Neural cell (in vitro differentiated cells): ENCODE measurements around the gene PIEZO1. TPM values are rescaled to one million over a fixed set of nuclear protein-coding genes. Genes with fewer than 3 reads are reported as not detected.

Source experiments
- H2AFZ ChIP-seq: fragments of 200-600, 300-800 bp; sonication (generic), shearing (Covaris generic); 2 replicates; pipeline ENCODE4 v1.6.0; 2014; ENCODE audit warnings: low read depth, mild to moderate bottlenecking, antibody characterized with exemption, low read length, moderate library complexity
- H3F3A ChIP-seq: fragments of 200-600 bp; shearing (Covaris generic); 2 replicates; pipeline ENCODE4 v1.6.1; 2016; ENCODE audit warnings: mild to moderate bottlenecking, moderate library complexity, mixed read lengths, antibody characterized with exemption, low read length; ENCODE audit not compliant: insufficient read depth, poor library complexity, severe bottlenecking
- H3K27ac ChIP-seq: fragments of 200-600, 300-800 bp; sonication (generic), shearing (Covaris generic); 2 replicates; pipeline ENCODE4 v1.5.1; 2014; ENCODE audit warnings: mild to moderate bottlenecking, low read length, moderate library complexity
- H3K27me3 ChIP-seq: fragments of 300-800, 200-600 bp; sonication (generic), shearing (Covaris generic); 2 replicates; pipeline ENCODE4 v1.6.0; 2014; ENCODE audit warnings: mild to moderate bottlenecking, low read depth, low read length, moderate library complexity; ENCODE audit not compliant: insufficient read depth
- H3K36me3 ChIP-seq: fragments of 300-800, 200-600 bp; sonication (generic), shearing (Covaris generic); 2 replicates; pipeline ENCODE4 v1.5.1; 2014; ENCODE audit warnings: mild to moderate bottlenecking, antibody characterized with exemption, low read length, moderate library complexity; ENCODE audit not compliant: insufficient read depth
- H3K4me2 ChIP-seq: fragments of 300-800, 200-600 bp; sonication (generic), shearing (Covaris generic); 2 replicates; pipeline ENCODE4 v1.6.0; 2014; ENCODE audit warnings: mild to moderate bottlenecking, low read length
- H3K4me3 ChIP-seq: fragments of 300-800, 200-600 bp; sonication (generic), shearing (Covaris generic); 2 replicates; pipeline ENCODE4 v1.5.1; 2014; ENCODE audit warnings: mild to moderate bottlenecking, low read length, moderate library complexity
- H3K79me2 ChIP-seq: fragments of 200-600 bp; shearing (Covaris generic); replicated peaks from 2 replicates; pipeline ENCODE4 v1.6.0; 2014; ENCODE audit warnings: mild to moderate bottlenecking, low read length, moderate library complexity; ENCODE audit not compliant: insufficient read depth
- H3K9ac ChIP-seq: fragments of 300-800, 200-600 bp; sonication (generic), shearing (Covaris generic); 2 replicates; pipeline ENCODE4 v1.6.1; 2016; ENCODE audit warnings: mild to moderate bottlenecking, low read length, mixed read lengths
- H3K9me2 ChIP-seq: fragments of 200-600 bp; shearing (Covaris generic); 2 replicates; pipeline ENCODE4 v1.6.1; 2016; ENCODE audit warnings: mild to moderate bottlenecking, low read length, mixed read lengths; ENCODE audit not compliant: insufficient read depth
- H3K9me3 ChIP-seq: fragments of 200-600, 300-800 bp; sonication (generic), shearing (Covaris generic); 2 replicates; pipeline ENCODE4 v1.6.1; 2016; ENCODE audit warnings: mild to moderate bottlenecking, mixed run types, low read length, moderate library complexity, mixed read lengths
- H4K20me1 ChIP-seq: fragments of 200-600 bp; shearing (Covaris generic); 2 replicates; pipeline ENCODE4 v1.6.1; 2016; ENCODE audit warnings: mild to moderate bottlenecking, mixed run types; ENCODE audit not compliant: insufficient read depth
- EP300 ChIP-seq: fragments of 450-650 bp; conservative IDR thresholded peaks from 2 replicates; pipeline ENCODE4 v1.6.1; 2014; ENCODE audit warnings: antibody characterized with exemption, mild to moderate bottlenecking, moderate library complexity; ENCODE audit not compliant: poor library complexity, severe bottlenecking
- EZH2 ChIP-seq: fragments of 200-600, 300-800 bp; shearing (Covaris generic), sonication (generic); IDR thresholded peaks from 2 replicates; pipeline ENCODE4 v1.6.1; 2014; ENCODE audit warnings: antibody characterized with exemption, low read length, borderline replicate concordance, mild to moderate bottlenecking; ENCODE audit not compliant: insufficient read depth, poor library complexity, severe bottlenecking
- MXI1 ChIP-seq: fragments of 450-650 bp; conservative IDR thresholded peaks from 2 replicates; pipeline ENCODE4 v1.6.1; 2014; ENCODE audit warnings: antibody characterized with exemption, mild to moderate bottlenecking; ENCODE audit not compliant: poor library complexity, severe bottlenecking
- POLR2AphosphoS5 ChIP-seq: IDR thresholded peaks from 2 replicates; pipeline ENCODE4 v1.6.1; 2012
- RAD21 ChIP-seq: fragments of 450-650 bp; conservative IDR thresholded peaks from 2 replicates; pipeline ENCODE4 v1.6.1; 2014; ENCODE audit warnings: antibody characterized with exemption, mild to moderate bottlenecking, moderate library complexity
- SMC3 ChIP-seq: fragments of 450-650 bp; conservative IDR thresholded peaks from 2 replicates; pipeline ENCODE4 v1.6.1; 2014; ENCODE audit warnings: antibody characterized with exemption, mild to moderate bottlenecking, moderate library complexity; ENCODE audit not compliant: poor library complexity
- TAF1 ChIP-seq: IDR thresholded peaks from 2 replicates; pipeline ENCODE4 v1.6.1; 2012; ENCODE audit warnings: low read depth
- polyA plus RNA-seq: library from polyadenylated mRNA; depleted of rRNA; stranded (reverse); fragments of >200 nt; gene quantifications from 2 replicates; pipeline ENCODE4 v1.2.3, GENCODE V29; 2014
- TF ChIP-seq, protein P1 (sequence below): IDR thresholded peaks from 2 replicates; pipeline ENCODE4 v1.6.1; 2012; ENCODE audit warnings: borderline replicate concordance
- TF ChIP-seq, protein P2 (sequence below): fragments of 450-650 bp; IDR thresholded peaks from 2 replicates; pipeline ENCODE4 v1.5.1; 2014; ENCODE audit warnings: antibody characterized with exemption, mild to moderate bottlenecking, moderate library complexity; ENCODE audit not compliant: poor library complexity, severe bottlenecking

The PIEZO1 gene
- polyA plus RNA-seq, 1 donor from 2014 or later = not detected

GRCh38 chr16:88719933-88720296, 65.1 kb downstream of the PIEZO1 start:
- no peaks in the 10 kb centered on the region for H3K9me2 ChIP-seq
- no peaks in the 10 kb centered on the region for H3K79me2 ChIP-seq
- H3K9me3 ChIP-seq = no peaks in the 10 kb centered on the region
- no peaks in the 10 kb centered on the region for H3K36me3 ChIP-seq
- H3F3A ChIP-seq = no peaks in the 10 kb centered on the region
- H3K27ac ChIP-seq = no peak overlapping the region
- H3K27me3 ChIP-seq = no peaks in the 10 kb centered on the region
- H3K9ac ChIP-seq = no peak overlapping the region
- no peak for TF ChIP-seq POLR2AphosphoS5
- TF ChIP-seq MXI1 = no peak
- TF ChIP-seq EZH2 = no peak
- no peak for TF ChIP-seq EP300
- TF ChIP-seq RAD21 = no peak
- TF ChIP-seq, protein P1, sequence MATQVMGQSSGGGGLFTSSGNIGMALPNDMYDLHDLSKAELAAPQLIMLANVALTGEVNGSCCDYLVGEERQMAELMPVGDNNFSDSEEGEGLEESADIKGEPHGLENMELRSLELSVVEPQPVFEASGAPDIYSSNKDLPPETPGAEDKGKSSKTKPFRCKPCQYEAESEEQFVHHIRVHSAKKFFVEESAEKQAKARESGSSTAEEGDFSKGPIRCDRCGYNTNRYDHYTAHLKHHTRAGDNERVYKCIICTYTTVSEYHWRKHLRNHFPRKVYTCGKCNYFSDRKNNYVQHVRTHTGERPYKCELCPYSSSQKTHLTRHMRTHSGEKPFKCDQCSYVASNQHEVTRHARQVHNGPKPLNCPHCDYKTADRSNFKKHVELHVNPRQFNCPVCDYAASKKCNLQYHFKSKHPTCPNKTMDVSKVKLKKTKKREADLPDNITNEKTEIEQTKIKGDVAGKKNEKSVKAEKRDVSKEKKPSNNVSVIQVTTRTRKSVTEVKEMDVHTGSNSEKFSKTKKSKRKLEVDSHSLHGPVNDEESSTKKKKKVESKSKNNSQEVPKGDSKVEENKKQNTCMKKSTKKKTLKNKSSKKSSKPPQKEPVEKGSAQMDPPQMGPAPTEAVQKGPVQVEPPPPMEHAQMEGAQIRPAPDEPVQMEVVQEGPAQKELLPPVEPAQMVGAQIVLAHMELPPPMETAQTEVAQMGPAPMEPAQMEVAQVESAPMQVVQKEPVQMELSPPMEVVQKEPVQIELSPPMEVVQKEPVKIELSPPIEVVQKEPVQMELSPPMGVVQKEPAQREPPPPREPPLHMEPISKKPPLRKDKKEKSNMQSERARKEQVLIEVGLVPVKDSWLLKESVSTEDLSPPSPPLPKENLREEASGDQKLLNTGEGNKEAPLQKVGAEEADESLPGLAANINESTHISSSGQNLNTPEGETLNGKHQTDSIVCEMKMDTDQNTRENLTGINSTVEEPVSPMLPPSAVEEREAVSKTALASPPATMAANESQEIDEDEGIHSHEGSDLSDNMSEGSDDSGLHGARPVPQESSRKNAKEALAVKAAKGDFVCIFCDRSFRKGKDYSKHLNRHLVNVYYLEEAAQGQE = no peak
- H2AFZ ChIP-seq = no peak overlapping the region
- no peaks in the 10 kb centered on the region for H4K20me1 ChIP-seq
- H3K4me3 ChIP-seq = no peak overlapping the region
- H3K4me2 ChIP-seq = no peak overlapping the region

GRCh38 chr16:88719267-88719932, 65.6 kb downstream of the PIEZO1 start:
- H3K9ac ChIP-seq = no peak overlapping the region
- no peaks in the 10 kb centered on the region for H3K9me2 ChIP-seq
- no peak overlapping the region for H2AFZ ChIP-seq
- no peaks in the 10 kb centered on the region for H3K9me3 ChIP-seq
- H3K36me3 ChIP-seq = no peaks in the 10 kb centered on the region
- H3K79me2 ChIP-seq = no peaks in the 10 kb centered on the region
- H3F3A ChIP-seq = no peaks in the 10 kb centered on the region
- H4K20me1 ChIP-seq = no peaks in the 10 kb centered on the region
- no peak overlapping the region for H3K27ac ChIP-seq
- H3K4me3 ChIP-seq = no peak overlapping the region
- no peak overlapping the region for H3K4me2 ChIP-seq
- TF ChIP-seq TAF1 (no peak), SMC3 (no peak), POLR2AphosphoS5 (no peak), MXI1 (no peak), EZH2 (no peak), EP300 (no peak), RAD21 (no peak)
- TF ChIP-seq, protein P1 = no peak
- TF ChIP-seq, protein P2, sequence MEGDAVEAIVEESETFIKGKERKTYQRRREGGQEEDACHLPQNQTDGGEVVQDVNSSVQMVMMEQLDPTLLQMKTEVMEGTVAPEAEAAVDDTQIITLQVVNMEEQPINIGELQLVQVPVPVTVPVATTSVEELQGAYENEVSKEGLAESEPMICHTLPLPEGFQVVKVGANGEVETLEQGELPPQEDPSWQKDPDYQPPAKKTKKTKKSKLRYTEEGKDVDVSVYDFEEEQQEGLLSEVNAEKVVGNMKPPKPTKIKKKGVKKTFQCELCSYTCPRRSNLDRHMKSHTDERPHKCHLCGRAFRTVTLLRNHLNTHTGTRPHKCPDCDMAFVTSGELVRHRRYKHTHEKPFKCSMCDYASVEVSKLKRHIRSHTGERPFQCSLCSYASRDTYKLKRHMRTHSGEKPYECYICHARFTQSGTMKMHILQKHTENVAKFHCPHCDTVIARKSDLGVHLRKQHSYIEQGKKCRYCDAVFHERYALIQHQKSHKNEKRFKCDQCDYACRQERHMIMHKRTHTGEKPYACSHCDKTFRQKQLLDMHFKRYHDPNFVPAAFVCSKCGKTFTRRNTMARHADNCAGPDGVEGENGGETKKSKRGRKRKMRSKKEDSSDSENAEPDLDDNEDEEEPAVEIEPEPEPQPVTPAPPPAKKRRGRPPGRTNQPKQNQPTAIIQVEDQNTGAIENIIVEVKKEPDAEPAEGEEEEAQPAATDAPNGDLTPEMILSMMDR = no peak
- H3K27me3 ChIP-seq = no peaks in the 10 kb centered on the region
